Measurements from ENCODE around the gene STAM2. TPM values are rescaled to one million over a fixed set of nuclear protein-coding genes. Genes with fewer than 3 reads are reported as not detected.

The STAM2 gene
- total RNA-seq, 1 experiment from 2014 or later = 14.2 TPM

DNA sequence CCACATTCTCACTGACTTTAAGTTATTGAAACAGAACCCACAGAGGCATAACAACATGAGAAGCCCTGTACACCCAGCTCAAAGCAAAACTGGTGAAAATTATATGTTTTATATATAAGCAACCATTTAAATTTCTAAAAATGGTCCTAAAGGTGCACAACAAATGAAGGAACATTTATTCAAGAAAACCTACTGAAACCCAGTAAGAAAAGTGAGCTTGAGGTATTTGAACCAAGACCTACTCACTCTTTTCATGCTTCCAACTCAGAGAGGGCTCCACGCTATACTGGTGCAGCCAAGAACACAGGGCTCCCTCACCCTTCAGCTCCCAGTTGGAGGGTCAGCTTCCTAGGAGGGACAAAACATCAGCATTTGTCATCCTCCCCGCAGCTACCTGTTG, 74.6 kb downstream of the STAM2 start:
- Histone ChIP-seq H3K4me1 (ENCODE audit: insufficient read depth, low read length) (peaks cover 3% of the 10 kb centered on the region; the same call in 1 of the 2 replicates), H3K27ac (ENCODE audit: insufficient read length, low read depth, low read length) (no peak overlapping the region), H4K5ac (ENCODE audit: insufficient read length, low read depth, low read length) (no peak overlapping the region), H2BK15ac (ENCODE audit: low read depth, low read length) (no peak overlapping the region), H3K79me2 (ENCODE audit: insufficient read depth, low read length) (no peaks in the 10 kb centered on the region), H2BK120ac (ENCODE audit: low read depth, low read length, poor library complexity, severe bottlenecking) (no peak overlapping the region), H3K79me1 (ENCODE audit: insufficient read depth, low read depth, low read length, poor library complexity, severe bottlenecking) (no peaks in the 10 kb centered on the region), H3T11ph (ENCODE audit: low read length) (no peak overlapping the region), H3K4me2 (ENCODE audit: insufficient read depth, insufficient read length, low read length) (no peak overlapping the region), H2AK5ac (ENCODE audit: insufficient read length, low read length) (no peak overlapping the region), H2AFZ (ENCODE audit: low read length) (no peak overlapping the region), H3K14ac (ENCODE audit: insufficient read depth, low read length) (no peak overlapping the region), H3K56ac (ENCODE audit: insufficient read length, low read depth, low read length) (no peak overlapping the region), H2BK12ac (ENCODE audit: insufficient read length, low read depth, low read length) (no peak overlapping the region), H3K23ac (ENCODE audit: insufficient read length, low read depth, low read length) (no peak overlapping the region), H3K4ac (ENCODE audit: low read depth, low read length) (no peak overlapping the region), H4K91ac (ENCODE audit: insufficient read length, low read depth, low read length) (no peak overlapping the region), H3K18ac (ENCODE audit: insufficient read length, low read depth, low read length) (no peak overlapping the region), H3K23me2 (ENCODE audit: insufficient read length, low read depth, low read length, poor library complexity, severe bottlenecking) (peaks cover 10% of the 10 kb centered on the region), H3K9me3 (ENCODE audit: control insufficient read depth, low read depth, low read length) (no peaks in the 10 kb centered on the region), H4K20me1 (ENCODE audit: control insufficient read depth, insufficient read depth, insufficient read length) (no peaks in the 10 kb centered on the region), H3K27me3 (ENCODE audit: insufficient read depth, low read length) (peaks cover 28% of the 10 kb centered on the region; the same call in 1 of the 2 replicates), H4K8ac (replicated peaks; ENCODE audit: insufficient read length, low read depth, low read length) (no peak overlapping the region), H2BK20ac (ENCODE audit: low read depth, low read length, poor library complexity, severe bottlenecking) (no peak overlapping the region), H3K9ac (ENCODE audit: extremely low read depth, insufficient read length, low read length) (no peak overlapping the region), H2BK5ac (ENCODE audit: insufficient read length, low read length) (no peak overlapping the region)
- no peaks in the 10 kb centered on the region; a peak in 1 of 5 replicates for H3K9me3 Mint-ChIP-seq
- DNase-seq = no peak
- WGBS (ENCODE audit: extremely low coverage, insufficient read length, low lambda C conversion rate) = no CpG with 5 or more reads among the region's 2 CpGs
- no peak overlapping the region for H3K4me3 Mint-ChIP-seq
- no peaks in the 10 kb centered on the region; a peak in 1 of 7 replicates for H3K36me3 Mint-ChIP-seq (ENCODE audit: insufficient read depth in 1 of 3, low read depth in 3 of 3)
- H3K27ac Mint-ChIP-seq = no peak overlapping the region
- H3K4me1 Mint-ChIP-seq = peaks cover 16% of the 10 kb centered on the region in 2 experiments
- H3K27me3 Mint-ChIP-seq (ENCODE audit: low read depth) = peaks cover 61% of the 10 kb centered on the region
- TF ChIP-seq, protein P1, sequence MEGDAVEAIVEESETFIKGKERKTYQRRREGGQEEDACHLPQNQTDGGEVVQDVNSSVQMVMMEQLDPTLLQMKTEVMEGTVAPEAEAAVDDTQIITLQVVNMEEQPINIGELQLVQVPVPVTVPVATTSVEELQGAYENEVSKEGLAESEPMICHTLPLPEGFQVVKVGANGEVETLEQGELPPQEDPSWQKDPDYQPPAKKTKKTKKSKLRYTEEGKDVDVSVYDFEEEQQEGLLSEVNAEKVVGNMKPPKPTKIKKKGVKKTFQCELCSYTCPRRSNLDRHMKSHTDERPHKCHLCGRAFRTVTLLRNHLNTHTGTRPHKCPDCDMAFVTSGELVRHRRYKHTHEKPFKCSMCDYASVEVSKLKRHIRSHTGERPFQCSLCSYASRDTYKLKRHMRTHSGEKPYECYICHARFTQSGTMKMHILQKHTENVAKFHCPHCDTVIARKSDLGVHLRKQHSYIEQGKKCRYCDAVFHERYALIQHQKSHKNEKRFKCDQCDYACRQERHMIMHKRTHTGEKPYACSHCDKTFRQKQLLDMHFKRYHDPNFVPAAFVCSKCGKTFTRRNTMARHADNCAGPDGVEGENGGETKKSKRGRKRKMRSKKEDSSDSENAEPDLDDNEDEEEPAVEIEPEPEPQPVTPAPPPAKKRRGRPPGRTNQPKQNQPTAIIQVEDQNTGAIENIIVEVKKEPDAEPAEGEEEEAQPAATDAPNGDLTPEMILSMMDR (conservative IDR thresholded peaks at IDR 0.05) = no peak

Data from H9 (cell line).